WERI-Rb-1 (cell line): ENCODE measurements around the gene NSMCE1.

Experiments
- DNase-seq: peaks from one replicate; pipeline ENCODE4 v3.0.0-alpha.2; 2020
- H3K27ac ChIP-seq: fragments of 250-450 bp; sonication (Bioruptor Pico); 2 replicates; pipeline ENCODE4 v1.5.1; 2020; ENCODE audit warnings: mild to moderate bottlenecking, moderate library complexity
- H3K27me3 ChIP-seq: fragments of 250-450 bp; sonication (Bioruptor Pico); 2 replicates; pipeline ENCODE4 v1.5.1; 2021; ENCODE audit warnings: mild to moderate bottlenecking, low read depth, moderate library complexity; ENCODE audit not compliant: insufficient read depth, severe bottlenecking
- H3K36me3 ChIP-seq: fragments of 250-450 bp; sonication (Bioruptor Pico); 2 replicates; pipeline ENCODE4 v1.5.1; 2020; ENCODE audit warnings: mild to moderate bottlenecking, moderate library complexity
- H3K4me3 ChIP-seq: 2 replicates; pipeline ENCODE4 v1.5.1; 2011; ENCODE audit warnings: low read depth, mild to moderate bottlenecking, control low read depth, low read length
- H3K9me3 ChIP-seq: fragments of 250-450 bp; sonication (Bioruptor Pico); 2 replicates; pipeline ENCODE4 v1.5.1; 2021; ENCODE audit warnings: mild to moderate bottlenecking, moderate library complexity; ENCODE audit not compliant: severe bottlenecking
- TF ChIP-seq, protein P1 (sequence below): IDR thresholded peaks from 2 replicates; pipeline ENCODE4 v1.5.1; 2011; ENCODE audit warnings: low read depth, mild to moderate bottlenecking, control low read depth, inconsistent platforms, low read length

Gene NSMCE1

DNA sequence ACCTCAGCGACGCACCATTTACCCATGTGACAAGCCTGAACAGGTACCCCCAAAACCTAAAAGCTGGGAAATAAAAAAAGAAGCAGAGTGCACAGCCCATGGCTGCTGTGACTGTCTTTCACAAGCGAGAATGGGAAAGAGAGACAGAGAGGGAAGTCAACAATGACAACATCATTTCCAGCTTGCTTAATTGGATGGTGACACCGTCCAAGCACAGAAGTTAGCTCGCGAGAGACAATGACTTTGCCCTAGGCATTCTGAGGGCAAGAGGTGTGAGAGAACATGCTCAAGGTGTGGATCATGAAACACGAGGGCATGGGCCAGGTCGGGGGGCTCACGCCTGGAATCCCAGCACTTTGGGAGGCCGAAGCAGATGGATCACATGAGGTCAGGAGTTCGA lies 19.3 kb upstream of the NSMCE1 start:
- DNase-seq = no peak
- H3K4me3 ChIP-seq = no peak overlapping the region
- no peaks in the 10 kb centered on the region for H3K36me3 ChIP-seq
- TF ChIP-seq, protein P1, sequence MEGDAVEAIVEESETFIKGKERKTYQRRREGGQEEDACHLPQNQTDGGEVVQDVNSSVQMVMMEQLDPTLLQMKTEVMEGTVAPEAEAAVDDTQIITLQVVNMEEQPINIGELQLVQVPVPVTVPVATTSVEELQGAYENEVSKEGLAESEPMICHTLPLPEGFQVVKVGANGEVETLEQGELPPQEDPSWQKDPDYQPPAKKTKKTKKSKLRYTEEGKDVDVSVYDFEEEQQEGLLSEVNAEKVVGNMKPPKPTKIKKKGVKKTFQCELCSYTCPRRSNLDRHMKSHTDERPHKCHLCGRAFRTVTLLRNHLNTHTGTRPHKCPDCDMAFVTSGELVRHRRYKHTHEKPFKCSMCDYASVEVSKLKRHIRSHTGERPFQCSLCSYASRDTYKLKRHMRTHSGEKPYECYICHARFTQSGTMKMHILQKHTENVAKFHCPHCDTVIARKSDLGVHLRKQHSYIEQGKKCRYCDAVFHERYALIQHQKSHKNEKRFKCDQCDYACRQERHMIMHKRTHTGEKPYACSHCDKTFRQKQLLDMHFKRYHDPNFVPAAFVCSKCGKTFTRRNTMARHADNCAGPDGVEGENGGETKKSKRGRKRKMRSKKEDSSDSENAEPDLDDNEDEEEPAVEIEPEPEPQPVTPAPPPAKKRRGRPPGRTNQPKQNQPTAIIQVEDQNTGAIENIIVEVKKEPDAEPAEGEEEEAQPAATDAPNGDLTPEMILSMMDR = no peak
- no peaks in the 10 kb centered on the region for H3K27me3 ChIP-seq
- H3K9me3 ChIP-seq = no peaks in the 10 kb centered on the region
- H3K27ac ChIP-seq = no peak overlapping the region

- Histone ChIP-seq H3K27ac (no peak overlapping the region), H3K36me3 (no peaks in the 10 kb centered on the region), H3K9me3 (no peaks in the 10 kb centered on the region), H3K27me3 (no peaks in the 10 kb centered on the region), H3K4me3 (no peak overlapping the region)
- TF ChIP-seq, protein P1 = no peak
- no peak for DNase-seq
Measured at GRCh38 chr16:27287051-27287811, 18.7 kb upstream of the NSMCE1 start.

DNA sequence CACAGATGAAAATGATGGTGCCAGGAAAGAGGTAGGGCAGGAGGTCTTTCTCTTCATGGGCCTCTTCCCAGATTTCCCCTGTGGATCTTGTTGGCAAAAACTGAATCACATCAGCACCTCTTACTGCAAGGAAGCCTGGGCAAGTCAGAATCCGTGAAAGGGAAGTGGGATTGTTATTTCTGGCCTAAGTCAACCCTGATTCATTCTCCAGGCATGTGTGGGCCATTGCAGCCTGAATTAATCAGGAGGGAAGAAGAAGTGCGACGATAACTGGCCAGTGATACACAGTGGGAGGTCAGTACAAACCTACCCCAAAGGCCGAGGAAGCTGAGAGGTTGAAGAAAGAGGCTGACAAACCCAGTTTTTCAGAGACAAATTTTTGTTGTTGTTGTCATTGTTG lies 17.9 kb upstream of the NSMCE1 start:
- Histone ChIP-seq H3K9me3 (no peaks in the 10 kb centered on the region), H3K4me3 (no peak overlapping the region), H3K36me3 (no peaks in the 10 kb centered on the region), H3K27ac (no peak overlapping the region), H3K27me3 (no peaks in the 10 kb centered on the region)
- no peak for DNase-seq
- TF ChIP-seq, protein P1 = no peak

GRCh38 chr16:27285676-27286196 lies 17.2 kb upstream of the NSMCE1 start:
- Histone ChIP-seq H3K27ac (no peak overlapping the region), H3K9me3 (no peaks in the 10 kb centered on the region), H3K27me3 (no peaks in the 10 kb centered on the region), H3K4me3 (no peak overlapping the region), H3K36me3 (no peaks in the 10 kb centered on the region)
- TF ChIP-seq, protein P1 = no peak
- DNase-seq = no peak

DNA sequence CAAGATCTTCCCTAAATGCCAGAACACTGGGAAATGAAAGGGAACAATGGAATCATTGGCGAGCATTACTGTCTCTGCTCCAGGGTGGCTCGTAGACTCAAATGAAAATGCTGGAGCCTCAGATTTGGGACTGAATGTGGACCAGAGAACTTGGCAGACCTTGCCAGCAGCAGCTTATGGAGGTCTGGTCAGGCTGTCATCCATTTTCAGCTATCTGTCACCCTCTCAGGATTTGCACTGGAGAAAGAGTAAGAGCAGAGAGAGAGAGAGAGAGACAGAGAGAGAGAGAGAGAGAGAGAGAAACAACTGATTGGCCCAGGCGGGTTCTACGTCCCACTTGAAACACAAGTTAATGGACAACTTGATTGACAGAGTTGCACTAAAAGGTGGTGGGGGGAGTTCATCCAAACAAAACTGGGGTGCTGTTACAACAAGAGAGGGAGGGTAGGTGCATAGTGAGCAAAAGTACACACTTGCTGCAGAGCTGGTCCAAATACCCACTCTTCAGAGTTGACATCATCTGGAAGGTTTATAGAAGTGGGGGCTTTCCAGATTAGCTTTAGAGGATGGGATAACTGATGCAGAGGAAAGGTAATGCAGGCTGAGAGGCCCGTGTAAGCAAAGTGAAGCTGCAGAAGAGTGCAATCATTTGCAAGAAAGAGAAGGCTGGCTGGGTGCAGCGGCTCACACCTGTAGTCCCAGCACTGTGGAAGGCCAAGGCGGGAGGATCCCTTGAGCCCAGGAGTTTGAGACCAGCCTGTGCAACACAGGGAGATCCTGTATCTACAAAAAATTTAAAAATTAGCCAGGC lies 16.5 kb upstream of the NSMCE1 start:
- Histone ChIP-seq H3K9me3 (no peaks in the 10 kb centered on the region), H3K36me3 (no peaks in the 10 kb centered on the region), H3K27ac (no peak overlapping the region), H3K4me3 (no peak overlapping the region), H3K27me3 (no peaks in the 10 kb centered on the region)
- no peak for DNase-seq
- TF ChIP-seq, protein P1 = no peak
